Chondrocyte (in vitro differentiated cells): ENCODE data around the gene KDM2A. TPM values are rescaled to one million over a fixed set of nuclear protein-coding genes. Genes with fewer than 3 reads are reported as not detected.
A peak's percentile ranks its signal among the peaks of the same experiment; 100 is the strongest.

Source experiments
- DNase-seq: peaks from one replicate; pipeline ENCODE4 v3.0.0; 2021; ENCODE audit warnings: mixed read lengths, low spot score
- H3K27ac Mint-ChIP-seq: one replicate; pipeline ENCODE4 v1.8.0; 2021; ENCODE audit warnings: mild to moderate bottlenecking, moderate library complexity, mixed read lengths; ENCODE audit not compliant: unreplicated experiment
- H3K27me3 Mint-ChIP-seq: 2 replicates; pipeline ENCODE4 v1.8.0; 2021; ENCODE audit warnings: low read depth, mixed read lengths
- H3K36me3 Mint-ChIP-seq: 2 replicates; pipeline ENCODE4 v1.8.0; 2021; ENCODE audit warnings: low read depth, mixed read lengths
- H3K4me1 Mint-ChIP-seq: 2 replicates; pipeline ENCODE4 v1.8.0; 2021; ENCODE audit warnings: low read depth, mild to moderate bottlenecking, mixed read lengths
- H3K4me3 Mint-ChIP-seq: one replicate; pipeline ENCODE4 v1.8.0; 2021; ENCODE audit warnings: mild to moderate bottlenecking, moderate library complexity, mixed read lengths; ENCODE audit not compliant: unreplicated experiment
- H3K9me3 Mint-ChIP-seq: 2 replicates; pipeline ENCODE4 v1.8.0; 2021; ENCODE audit warnings: low read depth, mixed read lengths
- CTCF ChIP-seq: fragments of 200-600 bp; sonication (generic); IDR thresholded peaks from 2 replicates; pipeline ENCODE4 v1.5.0; 2021; ENCODE audit warnings: antibody characterized with exemption, mild to moderate bottlenecking, moderate library complexity
- total RNA-seq: library from RNA; stranded (reverse); gene quantifications from 3 replicates; pipeline ENCODE4 v1.2.1, GENCODE V29; 2021

KDM2A gene
- total RNA-seq, 1 donor from 2014 or later = 54.3 TPM

- Mint-ChIP-seq H3K4me3 (no peak overlapping the region), H3K27me3 (no peaks in the 10 kb centered on the region), H3K4me1 (peaks cover 38% of the 10 kb centered on the region), H3K9me3 (no peaks in the 10 kb centered on the region), H3K27ac (peak overlapping the region; percentile 17), H3K36me3 (peaks cover 5% of the 10 kb centered on the region)
- no peak for DNase-seq
- no peak for TF ChIP-seq CTCF
Observed at GRCh38 chr11:67177399-67178281, 58.6 kb downstream of the KDM2A start.

- peaks cover 8% of the 10 kb centered on the region for H3K36me3 Mint-ChIP-seq
- DNase-seq = no peak
- TF ChIP-seq CTCF = no peak
- no peaks in the 10 kb centered on the region for H3K9me3 Mint-ChIP-seq
- peaks cover 38% of the 10 kb centered on the region for H3K4me1 Mint-ChIP-seq
- no peak overlapping the region for H3K27ac Mint-ChIP-seq
- H3K4me3 Mint-ChIP-seq = no peak overlapping the region
- no peaks in the 10 kb centered on the region for H3K27me3 Mint-ChIP-seq
Observed at GRCh38 chr11:67178421-67178820, 59.4 kb downstream of the KDM2A start.

- peaks cover 38% of the 10 kb centered on the region for H3K4me1 Mint-ChIP-seq
- TF ChIP-seq CTCF = no peak
- H3K27ac Mint-ChIP-seq = no peak overlapping the region
- peaks cover 8% of the 10 kb centered on the region for H3K36me3 Mint-ChIP-seq
- H3K27me3 Mint-ChIP-seq = no peaks in the 10 kb centered on the region
- DNase-seq = no peak
- no peak overlapping the region for H3K4me3 Mint-ChIP-seq
- no peaks in the 10 kb centered on the region for H3K9me3 Mint-ChIP-seq
Observed at GRCh38 chr11:67178878-67179277, 59.8 kb downstream of the KDM2A start.

GRCh38 chr11:67179892-67180490 is 60.9 kb downstream of the KDM2A start:
- H3K27me3 Mint-ChIP-seq = no peaks in the 10 kb centered on the region
- DNase-seq = no peak
- no peak for TF ChIP-seq CTCF
- H3K27ac Mint-ChIP-seq = no peak overlapping the region
- H3K9me3 Mint-ChIP-seq = no peaks in the 10 kb centered on the region
- no peak overlapping the region for H3K4me3 Mint-ChIP-seq
- peaks cover 34% of the 10 kb centered on the region for H3K4me1 Mint-ChIP-seq
- peaks cover 13% of the 10 kb centered on the region for H3K36me3 Mint-ChIP-seq

GRCh38 chr11:67194096-67194495 is 75.0 kb downstream of the KDM2A start:
- Mint-ChIP-seq H3K27ac (no peak overlapping the region), H3K36me3 (peaks cover 10% of the 10 kb centered on the region), H3K9me3 (no peaks in the 10 kb centered on the region), H3K4me3 (no peak overlapping the region), H3K27me3 (no peaks in the 10 kb centered on the region), H3K4me1 (no peaks in the 10 kb centered on the region)
- no peak for DNase-seq
- no peak for TF ChIP-seq CTCF
